Heart left ventricle (tissue), 13 donors: ENCODE data around the gene PTPRD.

ENCODE experiments used
- CTCF ChIP-seq, 12 donors: fragments of 200-600 bp; sonication (generic) in 4 of 12; IDR thresholded peaks; one replicate each; pipeline versions ENCODE4 v1.5.0 to v1.8.0; 2018 to 2022; ENCODE audit warnings: antibody characterized with exemption in 12 of 12, mild to moderate bottlenecking in 5 of 12
- POLR2A ChIP-seq, 2 donors: fragments of 450-650 bp; IDR thresholded peaks; one replicate each; pipeline ENCODE4 v1.6.1; 2017; ENCODE audit warnings: antibody characterized with exemption in 2 of 2, mild to moderate bottlenecking in 2 of 2, moderate library complexity in 2 of 2
- donor health status: ischemic (EF 13 %, LVEDD 7.1; RV severe dilation, severe dysfunction).
- donor health status: DM: no; HTN: yes; CAD: no.
- donor health status: DM: no; HTN: no; CAD: no.
- donor health status: ischemic (EF 25% LVEDD 6.9; RV normal size, moderate dysfunction).
- donor health status: ischemic (EF 25% LVEDD 5.7; RV mildly dilated, moderate dysfunction).
- donor health status: ischemic (EF 35%, LVEDD 5.7; RV mildly dilated, moderate dysfunction).
- donor health status: nonischemic (EF 11% LVEDD 7.7; RV severe dilation, severe dysfunction).
- donor health status: DM: yes; HTN: yes; CAD: no.
- donor health status: PGD.
- donor health status: ischemic (EF 29% LVEDD 5.4; RV normal size, mild dysfunction).
- donor health status: nonischemic (EF 23%, LVEDD 6.1; RV moderate dilation, normal function).

- TF ChIP-seq POLR2A (IDR thresholded peaks at IDR 0.05) (no peak), CTCF (IDR thresholded peaks at IDR 0.05) (no peak)
These were observed 674.4 kb downstream of the PTPRD start for GRCh38 chr9:9938432-9938831.
